Hepatocyte (in vitro differentiated cells): ENCODE measurements around the gene PTCD1.

Source experiments
- CTCF ChIP-seq: fragments of 200-600 bp; sonication (generic); IDR thresholded peaks from 2 replicates; pipeline ENCODE4 v1.5.1; 2016; ENCODE audit warnings: antibody characterized with exemption, mild to moderate bottlenecking; ENCODE audit not compliant: poor library complexity
- EZH2 ChIP-seq: fragments of 200-600 bp; sonication (generic); IDR thresholded peaks from 2 replicates; pipeline ENCODE4 v1.6.1; 2016; ENCODE audit warnings: antibody characterized with exemption, mild to moderate bottlenecking, borderline replicate concordance
- EZH2phosphoT487 ChIP-seq: fragments of 200-600 bp; sonication (generic); IDR thresholded peaks from one replicate; pipeline ENCODE4 v1.6.1; 2018; ENCODE audit warnings: antibody characterized with exemption, mild to moderate bottlenecking, low read depth, moderate library complexity; ENCODE audit not compliant: unreplicated experiment, severe bottlenecking

DNA sequence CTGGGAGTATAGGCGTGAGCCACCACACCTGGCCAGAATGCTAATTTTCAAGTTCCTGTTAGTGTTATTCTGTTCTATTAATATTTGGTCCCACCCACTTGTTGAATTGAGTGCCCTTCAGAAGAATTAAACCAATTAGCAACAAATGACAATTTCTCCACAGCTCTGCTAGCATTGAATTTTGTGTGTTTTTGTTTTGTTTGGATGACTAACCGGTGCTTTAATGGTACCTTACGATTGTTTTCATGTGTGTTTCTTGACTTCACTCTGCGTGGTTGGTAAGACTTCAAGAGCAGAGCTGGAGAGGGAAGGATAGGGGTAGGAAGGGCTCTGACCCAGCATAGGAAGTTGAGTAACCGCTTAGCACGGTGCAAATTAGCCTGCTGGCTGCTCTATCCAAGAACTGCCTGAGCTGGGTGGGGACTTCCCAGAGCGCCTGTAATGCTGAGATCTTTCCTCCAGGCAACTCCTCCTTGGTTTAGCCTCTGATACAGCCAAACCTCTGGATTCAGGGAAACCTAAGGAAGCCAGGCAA is 59.5 kb downstream of the PTCD1 start:
- TF ChIP-seq EZH2phosphoT487: no peak
- no peak for TF ChIP-seq CTCF
- no peak for TF ChIP-seq EZH2
